H1 (cell line): ENCODE data around the gene FGF19. TPM values are rescaled to one million over a fixed set of nuclear protein-coding genes. Genes with fewer than 3 reads are reported as not detected.

ENCODE experiments used
- CTCF ChIA-PET: fragments of 300-600 bp; sonication (Branson Sonifier 250); formaldehyde crosslinking; loops from one replicate; lab custom pipeline; 2021; ENCODE audit not compliant: partially characterized antibody; lab: Charles Lee
- POLR2A ChIA-PET: fragments of 300-600 bp; sonication (Branson Sonifier 250); formaldehyde crosslinking; loops from one replicate; lab custom pipeline; 2021; ENCODE audit warnings: inconsistent platforms; ENCODE audit not compliant: partially characterized antibody; lab: Charles Lee
- DNase-seq, 2 experiments: peaks; one replicate each; pipeline versions ENCODE4 v3.0.0 to v3.0.0-alpha.2; 2010 to 2022; ENCODE audit warnings: low spot score in 2 of 2, low read depth in 1 of 2, mixed read lengths in 1 of 2
- FAIRE-seq: peaks from 2 replicates; lab custom pipeline; 2011; peaks lifted over from hg19 to GRCh38; lab: Jason Lieb, UNC
- H2AFZ ChIP-seq: 2 replicates; pipeline ENCODE4 v1.8.1; 2012; ENCODE audit warnings: low read length, inconsistent platforms
- H2AK5ac ChIP-seq: 2 replicates; pipeline ENCODE4 v1.6.1; 2013; ENCODE audit warnings: low read depth, low read length
- H2BK120ac ChIP-seq: replicated peaks from 2 replicates; pipeline ENCODE3; 2013; ENCODE audit warnings: low read depth, low read length, inconsistent platforms
- H2BK12ac ChIP-seq: 2 replicates; pipeline ENCODE4 v1.6.1; 2013; ENCODE audit warnings: low read depth, low read length
- H2BK15ac ChIP-seq: 2 replicates; pipeline ENCODE4 v1.6.1; 2013; ENCODE audit warnings: low read length
- H2BK20ac ChIP-seq: 2 replicates; pipeline ENCODE4 v1.6.1; 2013; ENCODE audit warnings: low read length
- H2BK5ac ChIP-seq: 2 replicates; pipeline ENCODE4 v1.6.1; 2013; ENCODE audit warnings: low read depth, low read length
- H3K14ac ChIP-seq: 2 replicates; pipeline ENCODE4 v1.6.1; 2013; ENCODE audit warnings: inconsistent platforms; ENCODE audit not compliant: insufficient read length
- H3K18ac ChIP-seq: 2 replicates; pipeline ENCODE4 v1.6.1; 2013; ENCODE audit warnings: low read length; ENCODE audit errors: extremely low read depth
- H3K23ac ChIP-seq: 2 replicates; pipeline ENCODE4 v1.6.1; 2013; ENCODE audit warnings: inconsistent platforms; ENCODE audit not compliant: insufficient read length
- H3K23me2 ChIP-seq: 2 replicates; pipeline ENCODE4 v1.6.1; 2013; ENCODE audit warnings: low read depth, low read length
- H3K27ac ChIP-seq: 2 replicates; pipeline ENCODE4 v1.6.1; 2011; ENCODE audit warnings: low read depth, low read length, inconsistent platforms
- H3K27me3 ChIP-seq, 4 experiments: replicated peaks in 1 of 4; 1 replicate in 1 of 4; 2 replicates in 3 of 4; pipeline versions ENCODE4 v1.6.1 to v1.8.1; 2011 to 2013; ENCODE audit warnings: low read length in 3 of 4, mild to moderate bottlenecking in 3 of 4, inconsistent platforms in 2 of 4, mixed read lengths in 2 of 4, moderate library complexity in 1 of 4; ENCODE audit not compliant: control insufficient read depth in 3 of 4, insufficient read depth in 3 of 4; ENCODE audit errors: extremely low read depth in 1 of 4
- H3K36me3 ChIP-seq, 4 experiments: 2 replicates each; pipeline versions ENCODE4 v1.6.1 to v1.8.1; 2011 to 2013; ENCODE audit warnings: mild to moderate bottlenecking in 4 of 4, low read length in 3 of 4, moderate library complexity in 2 of 4, control low read depth in 1 of 4, inconsistent platforms in 1 of 4; ENCODE audit not compliant: insufficient read depth in 4 of 4, control insufficient read depth in 2 of 4
- H3K4ac ChIP-seq: replicated peaks from 2 replicates; pipeline ENCODE3; 2013; ENCODE audit warnings: low read length, low read depth, mixed read lengths, inconsistent platforms; ENCODE audit not compliant: insufficient read length
- H3K4me1 ChIP-seq, 4 experiments: replicated peaks in 1 of 4; 1 replicate in 1 of 4; 2 replicates in 3 of 4; pipeline versions ENCODE4 v1.6.1 to v1.8.1; 2011 to 2013; ENCODE audit warnings: low read length in 3 of 4, inconsistent platforms in 2 of 4, mixed read lengths in 1 of 4; ENCODE audit not compliant: insufficient read depth in 4 of 4, control insufficient read depth in 3 of 4
- H3K4me2 ChIP-seq, 2 experiments: 2 replicates each; pipeline versions ENCODE4 v1.6.1 to v1.8.1; 2011 to 2013; ENCODE audit warnings: low read depth in 2 of 2, low read length in 2 of 2, control low read depth in 1 of 2, inconsistent platforms in 1 of 2, mild to moderate bottlenecking in 1 of 2; ENCODE audit not compliant: insufficient read depth in 1 of 2
- H3K4me3 ChIP-seq, 4 experiments: fragments of 200-600, 300-600 bp in 1 of 4; sonication (generic), shearing (Covaris generic), sonication (Bioruptor Twin) in 1 of 4; 2 replicates each; pipeline versions ENCODE4 v1.5.1 to v1.8.1; 2011 to 2016; ENCODE audit warnings: low read length in 4 of 4, low read depth in 3 of 4, control low read depth in 2 of 4, inconsistent platforms in 2 of 4, mild to moderate bottlenecking in 2 of 4, mixed read lengths in 1 of 4, moderate library complexity in 1 of 4; ENCODE audit not compliant: insufficient read depth in 2 of 4; ENCODE audit errors: extremely low read depth in 1 of 4
- H3K56ac ChIP-seq: replicated peaks from 2 replicates; pipeline ENCODE3; 2013; ENCODE audit warnings: low read depth, mild to moderate bottlenecking, mixed read lengths, low read length, inconsistent platforms; ENCODE audit not compliant: insufficient read length
- H3K79me1 ChIP-seq: 2 replicates; pipeline ENCODE4 v1.6.1; 2013; ENCODE audit warnings: low read depth, low read length, control low read depth
- H3K79me2 ChIP-seq, 2 experiments: 2 replicates each; pipeline versions ENCODE4 v1.6.1 to v1.8.1; 2012 to 2013; ENCODE audit warnings: low read length in 2 of 2, mild to moderate bottlenecking in 2 of 2, inconsistent platforms in 1 of 2; ENCODE audit not compliant: insufficient read depth in 2 of 2, control insufficient read depth in 1 of 2
- H3K9ac ChIP-seq, 4 experiments: replicated peaks in 1 of 4; 1 replicate in 1 of 4; 2 replicates in 3 of 4; pipeline versions ENCODE4 v1.6.1 to v1.8.1; 2011 to 2013; ENCODE audit warnings: low read depth in 3 of 4, low read length in 3 of 4, control low read depth in 2 of 4, mild to moderate bottlenecking in 2 of 4, moderate library complexity in 2 of 4, inconsistent platforms in 1 of 4; ENCODE audit errors: extremely low read depth in 1 of 4
- H3K9me3 ChIP-seq, 2 experiments: 2 replicates each; pipeline versions ENCODE4 v1.6.1 to v1.8.1; 2012 to 2013; ENCODE audit warnings: mild to moderate bottlenecking in 2 of 2, moderate library complexity in 2 of 2, control low read depth in 1 of 2, inconsistent platforms in 1 of 2, low read depth in 1 of 2, low read length in 1 of 2, mixed read lengths in 1 of 2; ENCODE audit not compliant: insufficient read depth in 2 of 2
- H4K20me1 ChIP-seq, 2 experiments: replicated peaks in 1 of 2; 2 replicates each; pipeline versions ENCODE3 to v1.8.1; 2011 to 2013; ENCODE audit warnings: inconsistent platforms in 2 of 2, low read length in 2 of 2, mild to moderate bottlenecking in 1 of 2; ENCODE audit not compliant: insufficient read depth in 2 of 2, control insufficient read depth in 1 of 2
- H4K5ac ChIP-seq: 2 replicates; pipeline ENCODE4 v1.6.1; 2013; ENCODE audit warnings: low read length, low read depth, mixed read lengths, inconsistent platforms; ENCODE audit not compliant: insufficient read length
- H4K8ac ChIP-seq: 2 replicates; pipeline ENCODE4 v1.8.0; 2013; ENCODE audit warnings: mild to moderate bottlenecking, moderate library complexity, low read length, inconsistent platforms; ENCODE audit not compliant: insufficient read depth; ENCODE audit errors: extremely low read depth
- H4K91ac ChIP-seq: replicated peaks from 2 replicates; pipeline ENCODE3; 2013; ENCODE audit warnings: low read length, mixed read lengths, inconsistent platforms; ENCODE audit not compliant: insufficient read length
- ASH2L ChIP-seq: fragments of 200-600, 300-600 bp; sonication (generic); IDR thresholded peaks from one replicate; pipeline ENCODE4 v1.7.1; 2017; ENCODE audit warnings: low read length
- KDM1A ChIP-seq: fragments of 200-600, 300-600 bp; sonication (generic); IDR thresholded peaks from 2 replicates; pipeline ENCODE4 v1.7.1; 2016; ENCODE audit warnings: mild to moderate bottlenecking, low read length, borderline replicate concordance
- KDM4A ChIP-seq: IDR thresholded peaks from one replicate; pipeline ENCODE4 v1.7.1; 2012; ENCODE audit warnings: low read depth, mild to moderate bottlenecking, moderate library complexity, low read length, inconsistent platforms; ENCODE audit not compliant: severe bottlenecking
- POLR2AphosphoS5 ChIP-seq: IDR thresholded peaks from 2 replicates; pipeline ENCODE4 v1.6.1; 2011; ENCODE audit warnings: low read depth, low read length
- RFX5 ChIP-seq: IDR thresholded peaks from 2 replicates; pipeline ENCODE4 v1.6.1; 2011; ENCODE audit warnings: low read depth, low read length, improper control_type of control experiment, borderline replicate concordance
- SP4 ChIP-seq: IDR thresholded peaks from 2 replicates; pipeline ENCODE4 v1.6.1; 2012; ENCODE audit warnings: low read length, inconsistent platforms
- TBP ChIP-seq: IDR thresholded peaks from 2 replicates; pipeline ENCODE4 v1.6.1; 2011; ENCODE audit warnings: low read depth, low read length, improper control_type of control experiment
- USF2 ChIP-seq: IDR thresholded peaks from 2 replicates; pipeline ENCODE4 v1.6.1; 2011; ENCODE audit warnings: low read length, improper control_type of control experiment
- WGBS, 2 experiments: shearing (Covaris generic) in 1 of 2; methylation state at CpG; one replicate each; pipeline versions ENCODE4 v1.1.6 to v1.1.7; 2013 to 2015; ENCODE audit warnings: low lambda C conversion rate in 2 of 2, mixed read lengths in 2 of 2, inconsistent platforms in 1 of 2, low coverage in 1 of 2, missing lambda C conversion rate in 1 of 2; ENCODE audit not compliant: insufficient replicate concordance in 2 of 2, insufficient coverage in 1 of 2, insufficient read length in 1 of 2; ENCODE audit errors: extremely low coverage in 1 of 2, missing lambda C conversion rate in 1 of 2; 5-methylcytosine and 5-hydroxymethylcytosine counted together
- polyA plus RNA-seq, 7 experiments: library from polyadenylated mRNA; depleted of rRNA in 3 of 7; stranded (reverse) in 5 of 7; unstranded in 2 of 7; fragments of >200 nt in 5 of 7; fragments of 200-250 nt in 2 of 7; gene quantifications; 1 replicate in 5 of 7; 2 replicates in 1 of 7; 4 replicates in 1 of 7; pipeline versions ENCODE4 v1.2.1 to v1.2.3, GENCODE V29; 2011 to 2013; ENCODE audit warnings: missing spikeins in 2 of 7, mixed read lengths in 2 of 7
- total RNA-seq: library from RNA; stranded (reverse); fragmentation: NEBNext Ultra II Directional; extraction: Animal tissue kit (Norgen Biotek cat#: 25700); gene quantifications from 2 replicates; pipeline ENCODE4 v1.2.1, GENCODE V29; 2021

FGF19 gene
- total and polyA plus RNA-seq, 2 of the 8 experiments (the other 6 are each of a cell fraction or from before 2014, with no cell fraction given) = 9.6 to 14.8 TPM

GRCh38 chr11:69707176-69707575 lies 3.4 kb upstream of the FGF19 start:
- no peak overlapping the region for H2BK5ac ChIP-seq
- H4K5ac ChIP-seq = no peak overlapping the region
- H2AFZ ChIP-seq = no peak overlapping the region
- CTCF ChIA-PET = interaction anchor here (0.5 to 3.0 kb wide), 8 partner anchors 9 to 243 kb away, joined by 3 to 11 read pairs (median 4); no protein-coding TSS in a partner anchor
- H3K27me3 ChIP-seq = peaks cover 0 to 26% (median 17%) of the 10 kb centered on the region in 4 experiments; a peak in 5 of 7 replicates
- peaks cover 4 to 28% (median 15%) of the 10 kb centered on the region in 4 experiments for H3K4me1 ChIP-seq
- no peak overlapping the region for H3K4me3 ChIP-seq
- no peak for FAIRE-seq
- 54% methylated on average over 7 of the region's 7 CpGs; no CpG with 5 or more reads in 1 of the 2 experiments for WGBS, 2 experiments
- no peak for DNase-seq
- no peak overlapping the region for H4K8ac ChIP-seq
- H3K36me3 ChIP-seq = no peaks in the 10 kb centered on the region
- H2BK20ac ChIP-seq = no peak overlapping the region
- no peak overlapping the region for H3K56ac ChIP-seq
- no peak overlapping the region for H3K27ac ChIP-seq
- no peak overlapping the region for H3K18ac ChIP-seq
- H3K79me2 ChIP-seq = no peaks in the 10 kb centered on the region
- no peak overlapping the region for H3K4ac ChIP-seq
- no peak overlapping the region for H3K9ac ChIP-seq
- peaks cover 4% of the 10 kb centered on the region; the same call in 1 of the 2 replicates for H3K23me2 ChIP-seq
- no peak overlapping the region for H2AK5ac ChIP-seq
- no peak overlapping the region for H3K14ac ChIP-seq
- H3K23ac ChIP-seq = no peak overlapping the region
- H3K79me1 ChIP-seq = no peaks in the 10 kb centered on the region
- H4K91ac ChIP-seq = no peak overlapping the region
- no peak overlapping the region for H2BK120ac ChIP-seq
- POLR2A ChIA-PET = interaction anchor here (1.0 kb wide), 1 partner anchor 32 kb away, joined by 3 read pairs; no protein-coding TSS in a partner anchor
- no peak overlapping the region for H2BK15ac ChIP-seq
- TF ChIP-seq ASH2L (no peak), SP4 (no peak), POLR2AphosphoS5 (no peak), KDM4A (no peak), KDM1A (no peak), TBP (no peak), USF2 (no peak), RFX5 (no peak)
- no peak overlapping the region for H2BK12ac ChIP-seq
- no peak overlapping the region for H3K4me2 ChIP-seq
- H4K20me1 ChIP-seq = no peaks in the 10 kb centered on the region
- H3K9me3 ChIP-seq = no peaks in the 10 kb centered on the region
